T47D (cell line): Measurements from ENCODE around the gene PLEKHA8.
"Not testable (repeated sequence)": the region's sequence is repeated elsewhere in the genome, so short reads cannot be mapped to it uniquely, and the experiment has no call there.

Source experiments
- DNase-seq, 2 experiments: peaks; one replicate each; pipeline versions ENCODE4 v3.0.0 to v3.0.0-alpha.2; 2011 to 2012; ENCODE audit warnings: low read depth in 1 of 2, low spot score in 1 of 2
- JUND ChIP-seq: IDR thresholded peaks from 2 replicates; pipeline ENCODE4 v1.6.1; 2012; ENCODE audit warnings: low read depth
- in situ Hi-C: cut with HindIII; loops from 2 replicates; pipeline ENCODE4 v1.10.0; 2016; ENCODE audit warnings: low sequenced_read_pairs, low pct_unique_long_range_greater_than_20kb

The PLEKHA8 gene

GRCh38 chr7:30049173-30049572, 21.0 kb downstream of the PLEKHA8 start:
- DNase-seq: no peak
- in situ Hi-C loops: no loop called here
- TF ChIP-seq JUND: no peak

- no peak for DNase-seq
- no peak for TF ChIP-seq JUND
- in situ Hi-C loops: no loop called here
These were observed 24.9 kb downstream of the PLEKHA8 start for GRCh38 chr7:30053068-30053467.

- in situ Hi-C loops: no loop called here
- peak in 1 of 2 experiments; percentile 72 for DNase-seq
- TF ChIP-seq JUND: peak; percentile 17; the same call in 1 of the 2 replicates
These were observed 29.5 kb downstream of the PLEKHA8 start for GRCh38 chr7:30057741-30058140.

- peak in 1 of 2 experiments; percentile 49 for DNase-seq
- in situ Hi-C loops: not testable (repeated sequence)
These were observed 33.6 kb downstream of the PLEKHA8 start for GRCh38 chr7:30061786-30062185.

GRCh38 chr7:30062587-30062986, 34.4 kb downstream of the PLEKHA8 start:
- in situ Hi-C loops: no loop called here
- TF ChIP-seq JUND: no peak
- DNase-seq: peak in 1 of 2 experiments; percentile 67

GRCh38 chr7:30065746-30066145, 37.5 kb downstream of the PLEKHA8 start:
- DNase-seq: no peak
- TF ChIP-seq JUND: no peak
- in situ Hi-C loops: no loop called here

- in situ Hi-C loops: no loop called here
- TF ChIP-seq JUND: no peak
- DNase-seq: no peak
These were observed 38.5 kb downstream of the PLEKHA8 start for GRCh38 chr7:30066687-30067086.

GRCh38 chr7:30068117-30068516, 39.9 kb downstream of the PLEKHA8 start:
- TF ChIP-seq JUND: no peak
- in situ Hi-C loops: no loop called here
- no peak for DNase-seq

GRCh38 chr7:30069096-30069867, 41.1 kb downstream of the PLEKHA8 start:
- in situ Hi-C loops: no loop called here
- DNase-seq: no peak
- TF ChIP-seq JUND: no peak

GRCh38 chr7:30070052-30070451, 41.8 kb downstream of the PLEKHA8 start:
- TF ChIP-seq JUND: no peak
- DNase-seq: no peak
- in situ Hi-C loops: no loop called here

- in situ Hi-C loops: no loop called here
- no peak for TF ChIP-seq JUND
- no peak for DNase-seq
These were observed 44.5 kb downstream of the PLEKHA8 start for GRCh38 chr7:30072735-30073134.

GRCh38 chr7:30074422-30075030, 46.3 kb downstream of the PLEKHA8 start:
- peak in 1 of 2 experiments; percentile 64 for DNase-seq
- in situ Hi-C loops: no loop called here
- TF ChIP-seq JUND: no peak

GRCh38 chr7:30076411-30076810, 48.2 kb downstream of the PLEKHA8 start:
- in situ Hi-C loops: no loop called here
- TF ChIP-seq JUND: no peak

More at GRCh38 chr7:30076411-30076810, 48.2 kb downstream of the PLEKHA8 start:
- DNase-seq: no peak
